ENCODE data around the gene ASCC3.

DNA sequence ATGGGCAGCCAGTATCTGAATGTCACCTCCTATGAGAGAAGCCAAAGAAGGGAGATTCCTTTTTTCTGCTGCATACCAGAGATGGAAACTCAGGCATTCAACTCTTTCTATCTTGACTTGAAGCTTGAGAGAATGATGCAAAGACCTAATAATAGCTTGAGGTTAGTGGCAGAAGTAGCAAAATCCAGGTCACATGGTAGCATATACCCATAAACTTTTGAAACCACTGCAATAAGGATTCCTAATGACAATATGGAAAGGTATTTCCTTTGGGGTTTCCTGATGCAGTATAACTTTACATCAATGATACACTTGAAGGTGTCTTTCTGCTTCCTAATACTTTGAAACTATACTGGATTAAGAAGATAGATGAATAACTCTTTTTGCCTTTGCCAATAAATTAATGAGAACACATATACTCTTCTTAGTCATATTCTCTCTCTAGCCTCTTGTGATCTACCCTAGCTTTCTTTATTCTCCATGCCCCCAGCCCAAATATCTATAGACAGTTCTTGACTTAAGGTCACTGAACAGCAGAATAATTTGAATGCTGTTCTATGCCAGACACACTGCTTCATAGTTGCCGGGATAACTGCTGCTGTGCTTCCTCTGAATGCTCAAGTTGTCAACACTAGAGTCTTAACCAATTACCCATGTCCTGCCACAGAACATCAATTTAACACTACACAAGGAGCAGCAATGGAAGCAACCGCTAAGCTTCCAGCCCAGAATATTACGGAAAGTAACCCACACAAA lies 260.9 kb downstream of the ASCC3 start:
- TF ChIP-seq, protein P1, sequence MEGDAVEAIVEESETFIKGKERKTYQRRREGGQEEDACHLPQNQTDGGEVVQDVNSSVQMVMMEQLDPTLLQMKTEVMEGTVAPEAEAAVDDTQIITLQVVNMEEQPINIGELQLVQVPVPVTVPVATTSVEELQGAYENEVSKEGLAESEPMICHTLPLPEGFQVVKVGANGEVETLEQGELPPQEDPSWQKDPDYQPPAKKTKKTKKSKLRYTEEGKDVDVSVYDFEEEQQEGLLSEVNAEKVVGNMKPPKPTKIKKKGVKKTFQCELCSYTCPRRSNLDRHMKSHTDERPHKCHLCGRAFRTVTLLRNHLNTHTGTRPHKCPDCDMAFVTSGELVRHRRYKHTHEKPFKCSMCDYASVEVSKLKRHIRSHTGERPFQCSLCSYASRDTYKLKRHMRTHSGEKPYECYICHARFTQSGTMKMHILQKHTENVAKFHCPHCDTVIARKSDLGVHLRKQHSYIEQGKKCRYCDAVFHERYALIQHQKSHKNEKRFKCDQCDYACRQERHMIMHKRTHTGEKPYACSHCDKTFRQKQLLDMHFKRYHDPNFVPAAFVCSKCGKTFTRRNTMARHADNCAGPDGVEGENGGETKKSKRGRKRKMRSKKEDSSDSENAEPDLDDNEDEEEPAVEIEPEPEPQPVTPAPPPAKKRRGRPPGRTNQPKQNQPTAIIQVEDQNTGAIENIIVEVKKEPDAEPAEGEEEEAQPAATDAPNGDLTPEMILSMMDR (IDR thresholded peaks at IDR 0.05) = no peak
- no peak for TF ChIP-seq POLR2A (IDR thresholded peaks at IDR 0.05)

Data from adrenal gland (tissue), 5 donors.